ENCODE measurements around the gene IFI35. TPM values are rescaled to one million over a fixed set of nuclear protein-coding genes. Genes with fewer than 3 reads are reported as not detected.
A peak's percentile ranks its signal among the peaks of the same experiment; 100 is the strongest.
"Not testable (repeated sequence)": the region's sequence is repeated elsewhere in the genome, so short reads cannot be mapped to it uniquely, and the experiment has no call there.

Gene IFI35
- polyA plus RNA-seq (ENCODE audit: insufficient read length in 10 of 10): 1 to 10 TPM; 4.2 to 7.7 (median 6.5) TPM
- long read RNA-seq, donor 1, partial matches to known transcripts: 0 of 1 reads
- long read RNA-seq, donor 1, other reads (novel, unspliced or antisense): 0 of 1 reads
- long read RNA-seq, donor 2: 0 reads
- long read RNA-seq, donor 3: 0 reads
- long read RNA-seq, donor 4, partial matches to known transcripts: 0 of 1 reads
- long read RNA-seq, donor 4, other reads (novel, unspliced or antisense): 0 of 1 reads
- long read RNA-seq, donor 5, partial matches to known transcripts: 0 of 4 reads
- long read RNA-seq, donor 5, other reads (novel, unspliced or antisense): 0 of 4 reads
- long read RNA-seq, donor 6, partial matches to known transcripts: 0 of 3 reads
- long read RNA-seq, donor 6, other reads (novel, unspliced or antisense): 0 of 3 reads
- long read RNA-seq, donor 7, partial matches to known transcripts: 0 of 3 reads
- long read RNA-seq, donor 7, other reads (novel, unspliced or antisense): 0 of 3 reads
- long read RNA-seq, donor 8, partial matches to known transcripts: 0 of 8 reads
- long read RNA-seq, donor 8, other reads (novel, unspliced or antisense): 7 of 8 reads
- long read RNA-seq, donor 9, partial matches to known transcripts: 0 of 1 reads
- long read RNA-seq, donor 9, other reads (novel, unspliced or antisense): 0 of 1 reads

DNA sequence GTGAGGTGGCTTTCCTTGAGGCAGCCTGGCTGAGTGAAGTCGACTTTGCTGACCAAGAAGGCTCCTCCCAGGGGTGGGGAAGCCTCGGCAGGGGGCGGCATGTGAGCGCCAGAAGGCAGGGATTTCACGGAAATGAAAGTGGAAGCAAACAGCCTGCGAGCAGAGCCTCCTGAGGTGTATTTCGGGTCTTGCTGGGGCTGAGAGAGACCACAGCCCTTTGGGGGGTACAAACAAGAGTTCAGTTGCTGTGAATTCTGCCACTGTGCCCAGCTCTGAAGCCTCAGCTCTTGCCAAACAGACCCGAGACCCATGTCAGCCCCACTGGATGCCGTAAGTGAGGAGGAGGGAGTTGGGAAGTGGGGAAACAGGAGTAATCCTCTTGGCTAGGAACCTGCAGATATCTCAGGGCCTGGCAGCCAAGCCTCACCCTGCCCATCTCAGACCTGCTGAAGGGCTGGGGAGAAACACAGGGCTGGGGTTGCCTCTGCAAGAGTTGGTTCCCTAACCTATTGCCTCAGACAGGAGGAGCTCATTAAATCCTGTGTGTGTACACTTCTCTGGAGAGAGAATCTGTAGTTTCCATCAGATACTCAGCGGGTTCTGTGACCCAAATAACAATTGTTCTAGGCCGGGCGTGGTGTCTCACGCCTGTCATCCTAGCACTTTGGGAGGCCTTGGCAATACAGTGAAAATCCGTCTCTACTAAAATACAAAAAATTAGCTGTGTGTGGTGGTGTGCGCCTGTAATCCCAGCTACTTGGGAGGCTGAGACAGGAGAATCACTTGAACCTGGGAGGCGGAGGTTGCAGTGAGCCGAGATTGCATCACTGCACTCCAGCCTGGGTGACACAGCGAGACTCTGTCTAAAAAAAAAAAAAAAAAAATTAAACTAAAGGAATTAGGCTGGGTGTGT is at the start of gene IFI35:
TSS of gene IFI35 (plus strand) at position 146 of the 913 bp plus-strand sequence. CDS start at position 310, 164 bp downstream.
- DNase-seq: peak; percentile 81 to 94 (median 86)

DNA sequence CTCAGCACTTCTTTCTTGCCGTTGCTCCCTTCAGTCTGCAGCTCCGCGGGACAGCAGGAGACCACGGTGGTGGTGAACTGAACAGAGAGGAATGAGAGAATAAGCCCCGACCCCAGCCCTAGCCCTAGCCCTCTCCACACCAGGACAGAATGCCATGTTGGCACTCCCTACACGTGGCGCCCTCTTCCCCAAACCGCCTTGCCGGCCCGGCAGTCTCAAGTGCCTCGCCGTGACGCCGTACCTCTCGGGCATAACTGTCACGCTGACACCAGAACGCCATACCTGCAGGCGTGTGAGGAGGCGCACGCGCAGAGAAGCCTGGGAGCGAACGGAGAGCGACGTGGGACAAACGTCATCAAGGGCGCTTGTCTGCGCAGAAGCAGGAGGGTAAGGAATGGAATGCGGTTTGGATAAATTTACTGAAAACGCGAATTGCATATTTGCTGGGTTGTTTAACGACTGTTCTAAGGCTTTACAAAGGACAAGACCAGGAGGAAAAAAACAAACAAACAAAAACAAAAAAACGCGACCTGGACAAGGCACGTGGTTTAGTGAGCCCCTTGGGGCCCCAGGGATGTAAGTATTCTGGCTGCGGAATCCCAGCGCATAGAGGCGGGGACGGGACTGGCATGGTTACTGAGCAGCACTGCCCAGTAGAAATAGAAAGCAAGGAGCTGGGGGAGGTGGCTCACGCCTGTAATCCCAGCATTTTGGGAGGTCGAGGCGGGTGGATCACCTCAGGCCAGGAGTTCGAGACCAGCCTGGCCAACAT is 42.2 kb upstream of the IFI35 start, which contains the start of gene AARSD1:
TSS of gene AARSD1 (minus strand) at position 294 of the 772 bp plus-strand sequence. CDS start at position 280, 14 bp downstream.
- peak; percentile 93 to 98 (median 96) for DNase-seq

DNA sequence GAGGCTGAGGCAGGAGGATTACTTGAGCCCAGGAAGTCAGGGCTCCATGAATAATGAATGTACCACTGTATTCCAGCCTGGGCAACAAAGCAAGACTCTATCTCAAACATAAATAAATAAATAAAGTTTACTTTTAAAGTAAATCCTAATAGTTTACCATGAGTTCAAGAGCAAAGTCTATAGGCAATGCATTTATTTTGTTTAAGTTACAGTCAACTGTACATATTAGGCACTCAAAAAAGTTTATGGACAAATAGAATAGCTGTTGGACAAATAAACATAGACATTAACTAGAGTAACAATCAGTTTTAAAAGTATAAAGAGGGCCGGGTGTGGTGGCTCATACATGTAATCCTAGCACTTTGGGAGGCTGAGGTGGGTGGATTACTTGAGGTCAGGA is 38.7 kb upstream of the IFI35 start:
- DNase-seq: no peak

DNA sequence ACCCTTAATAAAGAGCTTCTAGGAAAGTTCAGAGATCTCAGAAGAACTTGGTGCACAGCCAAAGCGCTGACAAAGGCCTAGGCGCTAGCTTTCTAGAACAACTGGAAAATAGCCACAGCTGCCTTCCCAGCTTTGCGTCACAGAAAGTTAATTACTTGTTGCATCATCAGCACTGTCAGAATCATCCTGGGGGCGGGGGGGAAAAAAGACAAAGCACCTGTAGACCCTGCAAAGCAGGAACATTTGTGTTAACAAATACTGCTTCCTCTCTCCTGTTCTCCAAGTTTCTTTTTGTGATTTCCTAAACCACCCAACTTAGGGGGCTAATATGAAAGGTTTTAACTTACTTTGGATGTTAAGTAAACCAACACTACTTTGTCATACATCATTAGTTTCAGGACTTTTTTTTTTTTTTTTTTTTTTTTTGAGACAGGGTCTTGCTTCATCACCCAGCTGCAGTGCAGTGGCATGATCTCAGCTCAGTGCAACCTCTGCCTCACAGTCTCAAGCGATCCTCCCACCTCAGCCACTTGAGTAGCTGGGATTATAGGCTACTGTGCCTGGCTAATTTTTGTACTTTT is 37.5 kb upstream of the IFI35 start:
- no peak for DNase-seq

DNA sequence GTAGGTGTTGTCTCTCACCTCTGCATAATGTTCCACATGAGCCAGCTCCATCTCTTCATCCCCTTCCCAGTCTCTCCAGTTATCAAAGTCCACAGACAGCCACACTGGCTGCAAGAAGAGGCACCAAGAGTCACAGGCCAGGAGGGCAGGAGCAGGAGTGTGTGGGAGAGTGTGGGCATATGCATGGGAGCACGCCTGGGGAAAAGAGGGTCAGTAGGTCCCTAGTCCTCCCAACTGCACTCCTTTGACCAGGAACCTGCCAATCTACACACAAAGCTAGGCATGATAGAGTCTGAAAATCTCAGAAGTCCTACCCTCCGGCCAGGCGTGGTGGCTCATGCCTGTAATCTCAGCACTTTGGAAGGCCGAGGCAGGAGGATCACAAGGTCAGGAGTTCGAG is 35.0 kb upstream of the IFI35 start:
- no peak for DNase-seq

DNA sequence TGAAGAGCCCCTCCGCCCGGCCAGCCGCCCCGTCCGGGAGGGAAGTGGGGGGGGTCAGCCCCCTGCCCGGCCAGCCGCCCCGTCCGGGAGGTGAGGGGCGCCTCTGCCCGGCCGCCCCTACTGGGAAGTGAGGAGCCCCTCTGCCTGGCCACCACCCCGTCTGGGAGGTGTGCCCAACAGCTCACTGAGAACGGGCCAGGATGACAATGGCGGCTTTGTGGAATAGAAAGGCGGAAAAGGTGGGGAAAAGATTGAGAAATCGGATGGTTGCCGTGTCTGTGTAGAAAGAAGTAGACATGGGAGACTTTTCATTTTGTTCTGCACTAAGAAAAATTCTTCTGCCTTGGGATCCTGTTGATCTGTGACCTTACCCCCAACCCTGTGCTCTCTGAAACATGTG is 33.3 kb upstream of the IFI35 start:
- not testable (repeated sequence) for DNase-seq

DNA sequence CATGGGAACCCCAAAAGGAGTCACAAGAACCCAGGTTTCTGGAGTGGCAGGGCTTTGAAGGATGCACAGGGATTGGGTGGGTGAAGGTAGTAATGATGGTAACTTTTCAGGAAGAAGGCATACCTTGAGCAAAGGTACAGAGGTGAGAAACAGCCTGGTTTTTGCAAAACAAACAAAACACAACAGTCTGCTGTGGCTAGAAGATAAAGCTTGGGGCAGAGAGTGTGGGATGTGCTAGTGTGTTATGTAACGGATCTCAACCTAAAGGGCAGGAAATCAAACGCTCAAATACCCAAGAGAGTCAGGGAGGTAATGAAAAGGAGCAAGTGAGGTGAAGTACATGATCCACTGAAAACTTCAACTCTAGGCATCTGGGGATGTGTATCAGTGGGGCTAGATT is 31.3 kb upstream of the IFI35 start:
- no peak for DNase-seq

DNA sequence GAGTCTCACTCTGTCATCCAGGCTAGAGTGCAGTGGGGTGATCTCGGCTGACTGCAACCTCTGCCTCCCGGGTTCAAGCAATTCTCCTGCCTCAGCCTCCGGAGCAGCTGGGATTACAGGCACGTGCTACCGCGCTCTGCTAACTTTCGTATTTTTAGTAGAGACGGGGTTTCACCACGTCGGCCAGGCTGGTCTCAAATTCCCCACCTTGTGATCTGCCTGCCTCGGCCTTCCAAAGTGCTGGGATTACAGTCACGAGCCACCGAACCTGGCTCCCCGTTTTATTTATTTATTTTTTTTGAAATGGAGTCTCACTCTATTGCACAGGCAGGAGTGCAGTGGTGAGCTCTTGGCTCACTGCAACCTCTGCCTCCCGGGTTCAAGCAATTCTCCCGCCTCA is 30.9 kb upstream of the IFI35 start:
- DNase-seq: not testable (repeated sequence)

DNA sequence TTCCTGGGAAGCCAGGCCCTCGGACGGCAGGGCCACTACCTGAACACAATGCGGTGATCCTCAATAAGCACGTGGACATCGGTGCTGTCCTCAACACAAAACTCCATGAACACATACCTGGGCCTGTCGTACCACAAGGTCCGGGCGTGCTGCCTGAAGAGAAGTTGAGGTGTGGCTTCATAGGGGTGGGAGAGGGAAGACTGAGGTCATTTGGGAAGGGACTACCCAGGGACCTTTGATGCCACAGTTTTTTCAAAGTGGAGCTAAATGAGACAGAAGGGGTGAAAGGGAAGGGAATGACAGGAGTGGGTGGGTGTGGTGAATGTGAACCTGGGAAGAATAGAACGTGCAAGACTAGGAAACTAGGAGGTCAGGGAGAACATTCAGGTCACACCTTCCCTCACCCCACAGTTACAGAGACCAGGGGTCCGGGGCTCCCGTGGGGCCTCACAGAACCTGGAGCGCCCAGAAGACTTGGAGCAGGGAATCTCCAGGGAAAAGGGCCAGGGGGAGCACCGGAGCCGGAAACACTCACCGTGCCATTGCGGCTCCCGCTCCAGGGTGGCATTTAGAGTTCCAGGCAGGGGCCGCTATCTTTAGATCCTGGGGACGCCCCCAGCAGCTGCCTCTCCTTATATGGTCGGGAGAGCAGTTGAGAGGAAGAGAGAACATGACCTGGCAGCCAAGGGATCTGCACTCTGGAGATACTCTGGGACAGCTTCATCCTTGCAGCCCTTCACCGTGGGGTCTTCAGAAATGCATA is 26.9 kb upstream of the IFI35 start, which contains the start of gene PTGES3L:
TSS of gene PTGES3L (minus strand) at position 570 of the 763 bp plus-strand sequence. CDS start at position 543, 27 bp downstream.
- DNase-seq: peak; percentile 58 to 77 (median 73)

DNA sequence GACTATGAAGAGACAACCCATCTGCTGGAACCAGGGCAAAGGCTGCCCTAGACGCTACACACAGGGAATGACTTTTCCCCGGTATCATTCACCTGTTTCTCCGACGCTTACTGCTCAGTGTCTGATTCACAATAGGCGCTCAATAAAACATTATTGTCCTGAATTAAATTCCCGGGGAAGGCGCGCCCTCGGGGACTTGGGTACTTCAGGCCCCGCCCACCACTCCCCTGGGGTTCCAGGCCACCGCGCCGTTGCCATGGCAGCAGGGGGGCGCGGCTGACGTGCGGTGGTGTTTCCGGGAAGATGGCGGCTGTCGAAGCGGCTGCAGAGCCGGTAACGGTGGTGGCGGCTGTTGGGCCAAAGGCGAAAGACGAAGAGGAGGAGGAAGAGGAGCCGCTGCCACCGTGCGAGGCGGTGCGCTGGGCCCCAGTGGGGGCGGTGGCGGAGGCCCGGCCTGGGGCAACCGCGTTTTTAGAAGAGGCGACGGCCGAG is 26.3 kb upstream of the IFI35 start, which contains the start of gene RUNDC1:
TSS of gene RUNDC1 (plus strand) at position 292 of the 492 bp plus-strand sequence. CDS start at position 304, 12 bp downstream.
- peak; percentile 79 to 93 (median 92) for DNase-seq

DNA sequence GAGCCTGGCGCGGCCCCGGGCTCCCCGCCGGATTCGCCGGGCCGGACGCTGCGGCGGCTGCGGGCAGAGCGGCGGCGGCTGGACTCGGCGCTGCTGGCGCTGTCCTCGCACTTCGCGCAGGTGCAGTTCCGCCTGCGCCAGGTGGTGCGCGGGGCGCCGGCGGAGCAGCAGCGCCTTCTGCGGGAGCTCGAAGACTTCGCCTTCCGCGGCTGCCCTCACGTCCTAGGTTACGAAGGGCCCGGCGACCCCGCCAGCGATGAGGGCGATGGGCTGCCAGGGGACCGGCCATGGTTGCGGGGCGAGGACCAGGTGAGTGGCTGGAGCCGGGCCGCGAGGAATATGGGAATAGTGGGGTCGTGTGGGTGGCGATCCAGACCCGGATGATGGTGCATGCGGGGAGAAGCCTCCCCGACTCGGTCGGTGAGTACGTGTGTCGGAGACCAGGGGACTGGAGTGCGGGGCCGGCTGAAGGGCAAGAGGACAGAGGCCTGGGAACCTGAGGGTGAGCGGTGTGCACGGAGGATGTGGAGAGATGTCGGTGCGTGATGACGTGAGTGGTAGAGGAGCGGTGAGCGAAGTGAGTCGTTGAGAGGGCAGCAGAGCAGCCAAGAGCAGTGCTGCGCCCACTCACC is 25.7 kb upstream of the IFI35 start:
- peak in 2 of 3 donors; percentile 23 to 59 for DNase-seq

DNA sequence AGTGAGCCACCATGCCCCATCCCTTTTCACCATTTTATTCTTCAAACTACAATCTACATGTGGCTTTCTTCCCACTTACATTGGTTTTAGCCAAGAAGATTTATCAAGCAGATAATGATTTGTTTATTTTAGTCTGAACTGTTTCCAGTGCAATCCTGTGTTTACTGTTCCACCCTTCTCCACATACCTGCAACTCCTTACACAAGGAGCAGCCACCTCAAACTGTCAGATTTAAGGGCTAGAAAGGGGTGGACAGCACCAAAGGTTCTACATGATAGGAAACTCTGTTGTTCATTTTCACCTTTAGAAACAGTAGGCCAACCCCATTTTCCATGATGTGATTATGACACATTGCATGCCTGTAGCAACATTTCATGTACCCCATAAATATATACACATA is 24.3 kb upstream of the IFI35 start:
- DNase-seq: no peak

DNA sequence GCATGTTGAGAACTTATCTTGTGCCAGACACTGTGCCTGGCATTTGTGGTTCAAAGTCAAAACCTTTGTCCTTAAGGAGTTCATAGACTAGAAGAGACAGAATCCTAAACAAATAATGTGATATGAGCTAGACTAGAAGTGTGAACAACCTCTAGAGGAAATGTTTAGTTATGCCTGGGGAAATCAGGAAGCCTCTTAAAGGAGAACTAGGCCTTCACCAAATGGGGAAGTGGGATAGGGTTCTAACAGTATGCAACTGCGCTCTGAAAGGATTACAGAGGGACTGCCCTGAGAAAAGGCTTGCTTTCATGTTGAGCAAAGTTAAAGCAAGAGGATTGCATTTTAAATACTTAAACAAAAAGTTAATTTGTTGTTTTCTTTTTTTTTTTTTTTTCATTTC is 21.4 kb upstream of the IFI35 start:
- no peak for DNase-seq

DNA sequence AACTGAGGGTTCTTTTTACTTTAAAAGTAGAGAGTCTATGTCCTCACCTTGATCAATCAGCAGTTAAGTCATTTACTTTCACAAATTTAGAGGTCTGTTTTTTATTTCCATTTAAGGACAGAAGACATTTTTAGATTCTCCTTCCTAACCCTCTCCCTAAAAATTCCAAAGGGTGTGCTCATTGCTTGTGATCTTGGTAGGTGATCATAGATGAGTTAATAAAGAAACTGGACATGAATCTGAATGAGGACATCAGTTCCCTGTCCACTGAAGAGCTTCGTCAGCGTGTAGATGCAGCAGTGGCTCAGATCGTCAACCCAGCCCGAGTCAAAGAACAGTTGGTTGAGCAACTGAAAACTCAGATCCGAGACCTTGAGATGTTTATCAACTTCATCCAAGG is 17.4 kb upstream of the IFI35 start:
- DNase-seq: no peak

DNA sequence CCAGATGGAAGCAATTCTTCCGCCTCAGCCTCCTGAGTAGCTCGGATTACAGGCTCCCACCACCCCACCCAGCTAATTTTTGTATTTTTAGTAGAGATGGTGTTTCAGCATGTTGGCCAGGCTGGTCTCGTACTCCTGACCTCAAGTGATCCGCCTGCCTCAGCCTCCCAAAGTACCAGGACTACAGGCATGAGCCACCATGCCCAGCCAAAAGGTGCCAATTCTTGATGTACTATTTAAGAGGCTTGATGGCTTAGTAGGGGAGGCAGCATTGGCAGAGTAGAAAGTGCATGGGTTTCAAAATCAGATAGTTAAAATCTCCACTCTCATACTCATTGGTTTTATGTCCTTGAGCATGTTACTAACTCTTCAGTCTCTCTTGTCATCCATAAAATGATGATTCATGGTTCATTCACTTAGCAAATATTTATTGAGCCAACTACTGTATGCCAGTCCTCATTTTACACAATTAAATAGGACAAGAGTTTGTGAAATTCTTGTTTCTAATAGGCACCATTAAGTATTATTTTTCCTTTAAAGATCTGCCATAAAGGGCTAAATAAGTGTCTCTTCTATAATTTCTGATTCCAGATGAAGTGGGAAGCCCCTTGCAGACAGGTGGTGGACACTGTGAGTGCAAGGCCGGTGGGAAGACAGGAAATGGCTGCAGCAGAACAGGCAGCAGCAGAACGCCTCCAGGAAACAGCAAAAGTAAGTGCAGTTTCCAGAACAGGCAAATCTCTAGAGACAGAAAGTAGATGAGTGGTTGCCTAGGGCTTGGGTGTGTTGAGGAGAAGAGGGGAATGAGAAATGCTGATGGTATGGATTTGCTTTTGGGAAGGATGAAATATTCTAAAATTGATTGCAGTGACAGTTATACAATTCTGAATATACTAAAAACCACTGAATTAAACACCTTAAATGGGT is 16.6 kb upstream of the IFI35 start:
- no peak for DNase-seq

DNA sequence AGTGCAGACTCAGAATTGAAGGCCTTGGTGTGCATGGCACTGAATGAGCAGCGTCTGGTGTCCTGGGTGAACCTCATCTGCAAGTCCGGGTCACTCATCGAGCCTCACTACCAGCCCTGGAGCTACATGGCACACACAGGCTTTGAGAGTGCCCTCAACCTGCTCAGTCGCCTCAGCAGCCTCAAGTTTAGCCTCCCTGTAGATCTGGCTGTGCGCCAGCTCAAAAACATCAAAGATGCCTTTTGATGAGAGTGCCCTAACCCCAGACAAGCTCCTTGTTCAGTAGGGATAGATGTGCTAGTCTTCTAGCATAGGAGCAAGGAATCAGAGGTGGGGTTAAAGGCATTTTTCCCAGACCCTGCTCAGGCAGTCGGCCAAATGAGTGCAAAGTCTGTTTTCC is 15.1 kb upstream of the IFI35 start:
- no peak for DNase-seq

DNA sequence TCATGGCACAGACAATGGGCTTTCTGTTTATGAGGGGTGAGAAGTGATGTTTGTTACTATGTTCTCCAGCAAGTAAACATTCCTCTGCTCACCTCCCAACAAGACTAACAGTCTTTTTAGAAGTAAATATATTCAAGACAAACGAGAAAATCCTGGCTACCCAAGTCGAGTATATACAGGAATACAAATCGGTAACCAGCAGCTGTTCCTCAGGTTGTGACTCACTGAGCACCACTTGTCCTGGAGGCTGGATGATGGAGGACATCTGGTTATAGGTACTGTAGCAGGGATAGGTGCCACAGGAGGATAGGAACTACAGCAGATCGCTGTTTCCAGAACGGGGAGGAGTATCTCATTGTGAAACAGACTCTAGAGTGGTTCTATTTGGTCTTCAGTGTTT is 13.7 kb upstream of the IFI35 start:
- DNase-seq: no peak

DNA sequence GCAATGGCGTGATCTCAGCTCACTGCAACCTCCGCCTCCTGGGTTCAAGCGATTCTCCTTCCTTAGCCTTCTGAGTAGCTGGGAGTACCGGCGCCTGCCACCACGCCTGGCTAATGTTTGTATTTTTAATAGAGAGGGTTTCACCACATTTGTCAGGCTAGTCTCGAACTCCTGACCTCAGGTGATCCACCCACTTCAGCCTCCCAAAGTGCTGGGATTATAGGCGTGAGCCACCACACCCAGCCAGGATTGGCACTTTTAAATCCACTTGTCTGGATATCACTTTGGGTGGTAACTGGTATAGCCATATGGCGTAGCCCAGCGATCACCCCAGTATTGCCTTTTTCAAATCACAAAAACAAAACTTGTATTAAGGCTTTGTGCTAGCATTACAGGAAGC is 12.7 kb upstream of the IFI35 start:
- DNase-seq: not testable (repeated sequence)
